ENCODE data around the gene UTP25.

UTP25 gene

GRCh38 chr1:209815931-209816341, 11.8 kb upstream of the UTP25 start:
- FAIRE-seq (no peak), DNase-seq (ENCODE audit: insufficient read length, low spot score) (no peak)
- TF ChIP-seq TAF1 (IDR thresholded peaks at IDR 0.05; ENCODE audit: low read depth, low read length) (no peak), SPI1 (IDR thresholded peaks at IDR 0.05; ENCODE audit: low read depth, low read length) (no peak), POLR2A (IDR thresholded peaks at IDR 0.05; ENCODE audit: low read depth, low read length) (no peak), POLR2AphosphoS5 (IDR thresholded peaks at IDR 0.05; ENCODE audit: low read depth, low read length) (no peak), POU2F2 (IDR thresholded peaks at IDR 0.05; ENCODE audit: low read depth, low read length) (no peak), PAX5 (IDR thresholded peaks at IDR 0.05; ENCODE audit: insufficient read depth, low read length, severe bottlenecking) (no peak)

GRCh38 chr1:209816923-209817322, 10.8 kb upstream of the UTP25 start:
- DNase-seq (ENCODE audit: insufficient read length, low spot score) (no peak), FAIRE-seq (no peak)
- no peak for TF ChIP-seq POLR2A (IDR thresholded peaks at IDR 0.05; ENCODE audit: low read depth, low read length)
- no peak for TF ChIP-seq PAX5 (IDR thresholded peaks at IDR 0.05; ENCODE audit: insufficient read depth, low read length, severe bottlenecking)
- TF ChIP-seq POLR2AphosphoS5 (IDR thresholded peaks at IDR 0.05; ENCODE audit: low read depth, low read length): no peak
- TF ChIP-seq POU2F2 (IDR thresholded peaks at IDR 0.05; ENCODE audit: low read depth, low read length): no peak
- no peak for TF ChIP-seq SPI1 (IDR thresholded peaks at IDR 0.05; ENCODE audit: low read depth, low read length)
- TF ChIP-seq TAF1 (IDR thresholded peaks at IDR 0.05; ENCODE audit: low read depth, low read length): no peak

GRCh38 chr1:209817691-209818090, 10.1 kb upstream of the UTP25 start:
- DNase-seq (ENCODE audit: insufficient read length, low spot score) (no peak), FAIRE-seq (no peak)
- TF ChIP-seq SPI1 (IDR thresholded peaks at IDR 0.05; ENCODE audit: low read depth, low read length): no peak

GRCh38 chr1:209819058-209819457, 8.7 kb upstream of the UTP25 start:
- FAIRE-seq: no peak
- no peak for DNase-seq (ENCODE audit: insufficient read length, low spot score)
- TF ChIP-seq POU2F2 (IDR thresholded peaks at IDR 0.05; ENCODE audit: low read depth, low read length) (no peak), POLR2A (IDR thresholded peaks at IDR 0.05; ENCODE audit: low read depth, low read length) (no peak), PAX5 (IDR thresholded peaks at IDR 0.05; ENCODE audit: insufficient read depth, low read length, severe bottlenecking) (no peak), SPI1 (IDR thresholded peaks at IDR 0.05; ENCODE audit: low read depth, low read length) (no peak), POLR2AphosphoS5 (IDR thresholded peaks at IDR 0.05; ENCODE audit: low read depth, low read length) (no peak), TAF1 (IDR thresholded peaks at IDR 0.05; ENCODE audit: low read depth, low read length) (no peak)

- no peak for DNase-seq (ENCODE audit: insufficient read length, low spot score)
- no peak for FAIRE-seq
- TF ChIP-seq POU2F2 (IDR thresholded peaks at IDR 0.05; ENCODE audit: low read depth, low read length) (no peak), SPI1 (IDR thresholded peaks at IDR 0.05; ENCODE audit: low read depth, low read length) (no peak), TAF1 (IDR thresholded peaks at IDR 0.05; ENCODE audit: low read depth, low read length) (no peak), POLR2A (IDR thresholded peaks at IDR 0.05; ENCODE audit: low read depth, low read length) (no peak), POLR2AphosphoS5 (IDR thresholded peaks at IDR 0.05; ENCODE audit: low read depth, low read length) (no peak), PAX5 (IDR thresholded peaks at IDR 0.05; ENCODE audit: insufficient read depth, low read length, severe bottlenecking) (no peak)
These were observed 6.8 kb upstream of the UTP25 start for GRCh38 chr1:209820986-209821385.

GRCh38 chr1:209822706-209823105, 5.1 kb upstream of the UTP25 start:
- TF ChIP-seq SPI1 (IDR thresholded peaks at IDR 0.05; ENCODE audit: low read depth, low read length): no peak
- TF ChIP-seq POLR2A (IDR thresholded peaks at IDR 0.05; ENCODE audit: low read depth, low read length): no peak
- no peak for TF ChIP-seq TAF1 (IDR thresholded peaks at IDR 0.05; ENCODE audit: low read depth, low read length)
- no peak for TF ChIP-seq POU2F2 (IDR thresholded peaks at IDR 0.05; ENCODE audit: low read depth, low read length)
- TF ChIP-seq PAX5 (IDR thresholded peaks at IDR 0.05; ENCODE audit: insufficient read depth, low read length, severe bottlenecking): no peak
- no peak for TF ChIP-seq POLR2AphosphoS5 (IDR thresholded peaks at IDR 0.05; ENCODE audit: low read depth, low read length)
- no peak for FAIRE-seq
- no peak for DNase-seq (ENCODE audit: insufficient read length, low spot score)

GRCh38 chr1:209823143-209824041, 4.4 kb upstream of the UTP25 start:
- no peak for DNase-seq (ENCODE audit: insufficient read length, low spot score)
- TF ChIP-seq SPI1 (IDR thresholded peaks at IDR 0.05; ENCODE audit: low read depth, low read length) (no peak), POLR2A (IDR thresholded peaks at IDR 0.05; ENCODE audit: low read depth, low read length) (no peak), PAX5 (IDR thresholded peaks at IDR 0.05; ENCODE audit: insufficient read depth, low read length, severe bottlenecking) (no peak), POLR2AphosphoS5 (IDR thresholded peaks at IDR 0.05; ENCODE audit: low read depth, low read length) (no peak)
- no peak for FAIRE-seq

GRCh38 chr1:209825591-209826434, 2.0 kb upstream of the UTP25 start:
- DNase-seq (ENCODE audit: insufficient read length, low spot score) (no peak), FAIRE-seq (no peak)
- no peak for TF ChIP-seq SPI1 (IDR thresholded peaks at IDR 0.05; ENCODE audit: low read depth, low read length)
- no peak for TF ChIP-seq POLR2A (IDR thresholded peaks at IDR 0.05; ENCODE audit: low read depth, low read length)
- TF ChIP-seq POU2F2 (IDR thresholded peaks at IDR 0.05; ENCODE audit: low read depth, low read length): no peak
- no peak for TF ChIP-seq TAF1 (IDR thresholded peaks at IDR 0.05; ENCODE audit: low read depth, low read length)
- TF ChIP-seq PAX5 (IDR thresholded peaks at IDR 0.05; ENCODE audit: insufficient read depth, low read length, severe bottlenecking): no peak
- no peak for TF ChIP-seq POLR2AphosphoS5 (IDR thresholded peaks at IDR 0.05; ENCODE audit: low read depth, low read length)

- no peak for FAIRE-seq
- no peak for DNase-seq (ENCODE audit: insufficient read length, low spot score)
- TF ChIP-seq SPI1 (IDR thresholded peaks at IDR 0.05; ENCODE audit: low read depth, low read length) (no peak), POLR2A (IDR thresholded peaks at IDR 0.05; ENCODE audit: low read depth, low read length) (no peak), PAX5 (IDR thresholded peaks at IDR 0.05; ENCODE audit: insufficient read depth, low read length, severe bottlenecking) (no peak), POU2F2 (IDR thresholded peaks at IDR 0.05; ENCODE audit: low read depth, low read length) (no peak), TAF1 (IDR thresholded peaks at IDR 0.05; ENCODE audit: low read depth, low read length) (no peak)
These were observed 1.9 kb downstream of the UTP25 start for GRCh38 chr1:209829716-209830115.

Data from GM12891 (cell line).